Prostate gland (tissue), 2 donors: ENCODE results near the gene TGIF2. TPM values are rescaled to one million over a fixed set of nuclear protein-coding genes. Genes with fewer than 3 reads are reported as not detected.

Experiments used
- DNase-seq: peaks from one replicate; pipeline ENCODE4 v3.0.0-alpha.2; 2019; ENCODE audit warnings: low spot score
- H3K27ac ChIP-seq, 2 donors: fragments of 200-600 bp; sonication (generic); 2 replicates each; pipeline ENCODE4 v1.5.1; 2017 to 2019
- H3K27me3 ChIP-seq: fragments of 200-600 bp; sonication (generic); replicated peaks from 2 replicates; pipeline ENCODE4 v1.5.1; 2019; ENCODE audit not compliant: insufficient read depth
- H3K36me3 ChIP-seq, 2 donors: fragments of 200-600 bp; sonication (generic); 1 replicate in 1 of 2; 2 replicates in 1 of 2; pipeline versions ENCODE4 v1.5.1 to v1.8.1; 2017 to 2019
- H3K4me1 ChIP-seq: fragments of 200-600 bp; sonication (generic); replicated peaks from 2 replicates; pipeline ENCODE4 v1.5.1; 2019
- H3K4me3 ChIP-seq, 2 donors: fragments of 200-600 bp; sonication (generic); 2 replicates each; pipeline ENCODE4 v1.5.1; 2017 to 2019
- H3K9me3 ChIP-seq: fragments of 200-600 bp; sonication (generic); 2 replicates; pipeline ENCODE4 v1.5.1; 2017
- POLR2A ChIP-seq: fragments of 450-650 bp; IDR thresholded peaks from one replicate; pipeline ENCODE4 v1.6.1; 2016; ENCODE audit warnings: antibody characterized with exemption, mild to moderate bottlenecking
- POLR2AphosphoS5 ChIP-seq: sonication (generic); formaldehyde crosslinking; IDR thresholded peaks from one replicate; pipeline ENCODE4 v1.6.1; 2017; ENCODE audit warnings: antibody characterized with exemption
- WGBS: methylation state at CpG from one replicate; pipeline ENCODE4 v1.1.5; 2018; 5-methylcytosine and 5-hydroxymethylcytosine counted together
- intact Hi-C: fragments of 100-400 bp; cut with DNase I; formaldehyde crosslinking; loops from one replicate; pipeline ENCODE4 v1.14.2; 2022
- total RNA-seq, 2 donors: library from RNA; depleted of rRNA; stranded (reverse); fragments of >200 nt; gene quantifications; one replicate each; pipeline ENCODE4 v1.1.0, GENCODE V29; 2016
- TF ChIP-seq, protein P1 (sequence below), 4 experiments: fragments of 200-600 bp in 2 of 4; fragments of 450-650 bp in 2 of 4; sonication (generic) in 2 of 4; IDR thresholded peaks; 1 replicate in 3 of 4; 2 replicates in 1 of 4; pipeline ENCODE4 v1.5.1; 2016 to 2019; ENCODE audit warnings: antibody characterized with exemption in 4 of 4, mild to moderate bottlenecking in 2 of 4, moderate library complexity in 2 of 4

The TGIF2 gene
- total RNA-seq, 2 donors from 2014 or later = 16.7 to 34.8 TPM

DNA sequence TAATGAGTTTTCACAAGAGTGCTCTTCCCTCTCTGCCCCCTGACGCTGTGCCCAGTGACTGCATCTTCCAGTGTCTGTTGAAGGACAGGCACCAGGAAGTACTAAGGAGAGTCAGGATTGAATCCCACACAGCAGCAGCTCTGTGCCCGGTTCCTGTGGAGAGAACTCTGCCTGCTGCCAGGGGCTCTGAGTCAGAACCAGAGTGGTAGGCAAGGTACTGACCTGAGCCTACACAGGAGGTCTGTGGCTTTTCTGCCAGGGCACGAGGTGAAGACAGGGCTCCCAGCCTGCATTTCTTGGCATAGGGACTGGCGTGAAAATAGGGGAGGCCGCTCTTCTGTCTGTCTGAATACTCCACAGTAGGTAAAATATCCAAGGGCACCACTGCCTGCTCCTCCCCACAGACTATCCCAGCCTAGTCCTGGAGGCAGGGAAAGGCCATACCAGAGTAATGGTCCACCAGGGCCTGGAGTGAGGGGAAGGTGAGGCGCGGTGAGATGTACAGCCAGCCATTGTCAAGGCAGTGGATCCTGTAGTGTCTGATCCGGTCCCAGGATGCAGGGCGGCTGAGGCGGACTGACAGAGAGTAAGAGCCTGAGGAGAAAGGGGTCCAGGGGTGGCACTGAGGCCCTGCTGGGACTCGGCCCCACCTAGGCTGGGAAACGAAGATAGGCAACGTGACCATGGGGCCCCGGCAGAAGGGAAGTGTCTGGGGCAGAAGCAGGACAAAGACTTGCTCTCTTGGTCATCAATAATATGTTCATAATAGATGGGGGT lies 41.6 kb downstream of the TGIF2 start:
- TF ChIP-seq, protein P1, sequence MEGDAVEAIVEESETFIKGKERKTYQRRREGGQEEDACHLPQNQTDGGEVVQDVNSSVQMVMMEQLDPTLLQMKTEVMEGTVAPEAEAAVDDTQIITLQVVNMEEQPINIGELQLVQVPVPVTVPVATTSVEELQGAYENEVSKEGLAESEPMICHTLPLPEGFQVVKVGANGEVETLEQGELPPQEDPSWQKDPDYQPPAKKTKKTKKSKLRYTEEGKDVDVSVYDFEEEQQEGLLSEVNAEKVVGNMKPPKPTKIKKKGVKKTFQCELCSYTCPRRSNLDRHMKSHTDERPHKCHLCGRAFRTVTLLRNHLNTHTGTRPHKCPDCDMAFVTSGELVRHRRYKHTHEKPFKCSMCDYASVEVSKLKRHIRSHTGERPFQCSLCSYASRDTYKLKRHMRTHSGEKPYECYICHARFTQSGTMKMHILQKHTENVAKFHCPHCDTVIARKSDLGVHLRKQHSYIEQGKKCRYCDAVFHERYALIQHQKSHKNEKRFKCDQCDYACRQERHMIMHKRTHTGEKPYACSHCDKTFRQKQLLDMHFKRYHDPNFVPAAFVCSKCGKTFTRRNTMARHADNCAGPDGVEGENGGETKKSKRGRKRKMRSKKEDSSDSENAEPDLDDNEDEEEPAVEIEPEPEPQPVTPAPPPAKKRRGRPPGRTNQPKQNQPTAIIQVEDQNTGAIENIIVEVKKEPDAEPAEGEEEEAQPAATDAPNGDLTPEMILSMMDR (IDR thresholded peaks at IDR 0.05) = no peak
- no peak for TF ChIP-seq POLR2A
- TF ChIP-seq POLR2AphosphoS5 = no peak
- H3K27me3 ChIP-seq = no peaks in the 10 kb centered on the region
- WGBS = 84% methylated on average over 14 of the region's 14 CpGs
- H3K4me1 ChIP-seq = no peaks in the 10 kb centered on the region
- H3K4me3 ChIP-seq = no peak overlapping the region
- H3K27ac ChIP-seq = no peak overlapping the region
- intact Hi-C loops = loop anchor here (5.0 kb wide), 1 partner anchor 272 kb away; no protein-coding TSS in a partner anchor
- H3K9me3 ChIP-seq = no peaks in the 10 kb centered on the region
- no peak for DNase-seq
- H3K36me3 ChIP-seq = peaks cover 0 to 3% of the 10 kb centered on the region in 2 donors

DNA sequence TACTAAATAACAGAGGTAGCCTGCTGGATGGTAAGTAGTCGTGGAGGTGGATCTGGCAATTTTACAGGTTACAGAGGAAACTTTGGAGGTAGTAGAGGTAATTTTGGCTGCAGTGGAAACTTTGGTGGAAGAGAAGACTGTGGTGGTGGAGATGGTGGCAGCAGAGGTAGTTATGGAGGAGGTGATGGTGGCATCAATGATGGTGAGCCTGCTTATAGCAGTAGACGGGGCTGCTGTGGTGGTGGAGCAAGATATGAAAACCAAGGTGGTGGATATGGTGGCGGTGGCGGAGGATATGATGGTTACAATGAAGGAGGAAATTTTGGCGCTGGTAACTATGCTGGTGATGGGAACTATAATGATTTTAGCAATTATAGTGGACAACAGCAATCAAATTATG lies 47.5 kb downstream of the TGIF2 start:
- no peak for DNase-seq
- H3K27ac ChIP-seq = no peak overlapping the region
- H3K4me3 ChIP-seq = no peak overlapping the region
- no peaks in the 10 kb centered on the region for H3K36me3 ChIP-seq
- peaks cover 3% of the 10 kb centered on the region for H3K4me1 ChIP-seq
- 97% methylated on average over 5 of the region's 5 CpGs for WGBS
- TF ChIP-seq, protein P1 (IDR thresholded peaks at IDR 0.05) = no peak
- no peak for TF ChIP-seq POLR2AphosphoS5
- no peak for TF ChIP-seq POLR2A
- intact Hi-C loops = no loop called here
- H3K9me3 ChIP-seq = no peaks in the 10 kb centered on the region
- H3K27me3 ChIP-seq = no peaks in the 10 kb centered on the region

DNA sequence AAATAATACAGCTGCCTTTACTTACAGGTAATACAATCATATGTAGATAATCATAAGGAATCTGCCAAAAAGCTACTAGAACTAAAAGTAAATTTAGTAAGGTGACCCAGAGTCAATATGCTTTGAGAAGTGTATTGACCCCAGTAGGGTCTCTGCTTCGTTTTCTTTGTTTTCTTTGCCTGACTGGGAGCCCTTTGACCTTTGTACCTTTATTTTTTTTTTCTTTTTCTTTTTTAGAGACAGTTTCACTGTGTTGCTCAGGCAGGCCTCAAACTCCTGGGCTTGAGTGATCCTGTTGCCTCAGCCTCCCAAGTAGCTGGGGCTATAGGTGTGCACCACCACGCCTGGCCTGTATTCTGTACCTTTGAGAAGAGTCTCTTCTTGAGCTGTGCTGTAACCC lies 50.0 kb downstream of the TGIF2 start:
- H3K27me3 ChIP-seq = no peaks in the 10 kb centered on the region
- intact Hi-C loops = no loop called here
- peaks cover 3% of the 10 kb centered on the region for H3K4me1 ChIP-seq
- DNase-seq = no peak
- H3K36me3 ChIP-seq = no peaks in the 10 kb centered on the region
- no peak overlapping the region for H3K4me3 ChIP-seq
- WGBS = 93% methylated on average over 2 of the region's 2 CpGs
- H3K27ac ChIP-seq = peak overlapping the region in 1 of 2 donors; percentile 41
- TF ChIP-seq POLR2AphosphoS5 = no peak
- no peak for TF ChIP-seq POLR2A
- TF ChIP-seq, protein P1 (IDR thresholded peaks at IDR 0.05) = no peak
- no peaks in the 10 kb centered on the region for H3K9me3 ChIP-seq

DNA sequence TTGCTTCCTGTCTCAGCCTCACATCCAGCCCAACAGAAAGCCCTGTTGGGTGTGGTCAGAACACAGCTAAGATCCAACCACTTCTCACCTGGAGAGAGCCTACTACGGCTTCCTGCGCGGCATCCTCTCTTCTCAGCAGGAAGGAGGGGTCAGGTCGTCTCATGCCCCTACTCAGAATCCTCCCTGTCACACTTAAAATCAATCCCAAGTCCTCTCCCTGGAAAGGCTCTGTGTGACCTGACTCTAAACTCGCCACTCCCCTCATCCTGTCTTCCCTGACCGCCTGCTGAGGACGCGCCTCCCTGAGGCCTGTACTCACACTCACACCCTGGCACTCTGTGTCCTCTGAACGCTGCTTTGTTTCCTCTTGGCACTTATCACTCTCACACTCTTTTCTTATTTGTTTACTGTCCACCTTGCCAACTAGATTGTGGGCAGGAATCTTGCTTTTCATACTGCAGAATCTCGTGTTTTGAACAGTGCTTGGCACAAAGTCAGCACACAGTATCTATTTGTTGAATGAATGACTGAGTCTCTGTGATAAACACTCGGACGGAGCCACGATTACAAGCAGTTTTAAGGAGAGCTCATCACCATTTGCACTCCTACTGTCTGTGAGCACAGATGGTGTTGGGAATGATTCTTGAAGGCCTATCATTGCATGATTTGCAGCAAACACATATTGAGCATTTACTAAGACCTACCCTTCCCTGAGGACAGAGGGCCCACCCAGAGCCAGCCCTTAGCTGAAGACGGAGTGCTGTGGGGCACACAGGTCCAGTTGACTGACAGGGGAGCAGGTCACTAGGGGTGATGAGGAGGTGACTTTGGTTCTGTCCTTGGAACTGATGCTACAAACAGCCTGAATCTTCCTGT lies 50.9 kb downstream of the TGIF2 start:
- intact Hi-C loops = no loop called here
- Histone ChIP-seq H3K27me3 (no peaks in the 10 kb centered on the region), H3K9me3 (no peaks in the 10 kb centered on the region), H3K4me1 (peaks cover 3% of the 10 kb centered on the region), H3K27ac (peak overlapping the region in 1 of 2 donors; percentile 41), H3K4me3 (no peak overlapping the region), H3K36me3 (no peaks in the 10 kb centered on the region)
- TF ChIP-seq POLR2AphosphoS5 (peak; percentile 71), POLR2A (no peak)
- TF ChIP-seq, protein P1 (IDR thresholded peaks at IDR 0.05) = no peak
- peak; percentile 48 for DNase-seq
- WGBS = 32% methylated on average over 14 of the region's 14 CpGs
